ENCODE data around the gene ERBB4.

ERBB4 gene

GRCh38 chr2:211903961-211904360 lies 634.6 kb downstream of the ERBB4 start:
- TF ChIP-seq CTCF (IDR thresholded peaks at IDR 0.05; ENCODE audit: low read depth, low read length), result no peak
- no peak overlapping the region for H3K4me3 ChIP-seq (ENCODE audit: low read depth, low read length)

GRCh38 chr2:211901226-211901846 lies 637.3 kb downstream of the ERBB4 start:
- Histone ChIP-seq H3K27ac (no peak overlapping the region), H3K9me3 (ENCODE audit: severe bottlenecking) (no peaks in the 10 kb centered on the region), H3K27me3 (ENCODE audit: insufficient read depth, low read depth, severe bottlenecking) (no peaks in the 10 kb centered on the region), H3K4me3 (ENCODE audit: low read depth, low read length) (no peak overlapping the region), H3K36me3 (no peaks in the 10 kb centered on the region)
- no peak for TF ChIP-seq CTCF (IDR thresholded peaks at IDR 0.05; ENCODE audit: low read depth, low read length)
- DNase-seq, result no peak

More at GRCh38 chr2:211903961-211904360, 634.6 kb downstream of the ERBB4 start:
- H3K36me3 ChIP-seq, result no peaks in the 10 kb centered on the region
- H3K9me3 ChIP-seq (ENCODE audit: severe bottlenecking), result no peaks in the 10 kb centered on the region
- no peak for DNase-seq
- no peak overlapping the region for H3K27ac ChIP-seq
- no peaks in the 10 kb centered on the region for H3K27me3 ChIP-seq (ENCODE audit: insufficient read depth, low read depth, severe bottlenecking)

- H3K36me3 ChIP-seq, result no peaks in the 10 kb centered on the region
- H3K4me3 ChIP-seq (ENCODE audit: low read depth, low read length), result no peak overlapping the region
- TF ChIP-seq CTCF (IDR thresholded peaks at IDR 0.05; ENCODE audit: low read depth, low read length), result no peak
- no peaks in the 10 kb centered on the region for H3K27me3 ChIP-seq (ENCODE audit: insufficient read depth, low read depth, severe bottlenecking)
- DNase-seq, result no peak
- no peaks in the 10 kb centered on the region for H3K9me3 ChIP-seq (ENCODE audit: severe bottlenecking)
- H3K27ac ChIP-seq, result no peak overlapping the region
Observed at GRCh38 chr2:211900518-211900917, 638.1 kb downstream of the ERBB4 start.

- DNase-seq, result no peak
- TF ChIP-seq CTCF (IDR thresholded peaks at IDR 0.05; ENCODE audit: low read depth, low read length), result no peak
- no peaks in the 10 kb centered on the region for H3K27me3 ChIP-seq (ENCODE audit: insufficient read depth, low read depth, severe bottlenecking)
- no peaks in the 10 kb centered on the region for H3K36me3 ChIP-seq
- no peak overlapping the region for H3K27ac ChIP-seq
- H3K9me3 ChIP-seq (ENCODE audit: severe bottlenecking), result no peaks in the 10 kb centered on the region
- H3K4me3 ChIP-seq (ENCODE audit: low read depth, low read length), result no peak overlapping the region
Observed at GRCh38 chr2:211900000-211900399, 638.6 kb downstream of the ERBB4 start.

- no peak overlapping the region for H3K27ac ChIP-seq
- H3K27me3 ChIP-seq (ENCODE audit: insufficient read depth, low read depth, severe bottlenecking), result no peaks in the 10 kb centered on the region
- no peaks in the 10 kb centered on the region for H3K9me3 ChIP-seq (ENCODE audit: severe bottlenecking)
- H3K36me3 ChIP-seq, result no peaks in the 10 kb centered on the region
- no peak for TF ChIP-seq CTCF (IDR thresholded peaks at IDR 0.05; ENCODE audit: low read depth, low read length)
- no peak for DNase-seq
- H3K4me3 ChIP-seq (ENCODE audit: low read depth, low read length), result no peak overlapping the region
Observed at GRCh38 chr2:211898702-211899101, 639.9 kb downstream of the ERBB4 start.

GRCh38 chr2:211881449-211881848 lies 657.2 kb downstream of the ERBB4 start:
- Histone ChIP-seq H3K27ac (no peak overlapping the region), H3K27me3 (ENCODE audit: insufficient read depth, low read depth, severe bottlenecking) (no peaks in the 10 kb centered on the region), H3K36me3 (no peaks in the 10 kb centered on the region), H3K4me3 (ENCODE audit: low read depth, low read length) (no peak overlapping the region), H3K9me3 (ENCODE audit: severe bottlenecking) (no peaks in the 10 kb centered on the region)
- DNase-seq, result no peak
- TF ChIP-seq CTCF (IDR thresholded peaks at IDR 0.05; ENCODE audit: low read depth, low read length), result no peak
